Activated CD4-positive, alpha-beta T cell treated with anti-CD3 and anti-CD28 coated beads, Interleukin-2, amount 50 U/mL, for 16 hours (primary cell): Measurements from ENCODE around the gene LTA.
"Not testable (repeated sequence)": the region's sequence is repeated elsewhere in the genome, so short reads cannot be mapped to it uniquely, and the experiment has no call there.

Experiments
- DNase-seq: peaks from one replicate; pipeline ENCODE4 v3.0.0-alpha.2; 2020

The LTA gene

DNA sequence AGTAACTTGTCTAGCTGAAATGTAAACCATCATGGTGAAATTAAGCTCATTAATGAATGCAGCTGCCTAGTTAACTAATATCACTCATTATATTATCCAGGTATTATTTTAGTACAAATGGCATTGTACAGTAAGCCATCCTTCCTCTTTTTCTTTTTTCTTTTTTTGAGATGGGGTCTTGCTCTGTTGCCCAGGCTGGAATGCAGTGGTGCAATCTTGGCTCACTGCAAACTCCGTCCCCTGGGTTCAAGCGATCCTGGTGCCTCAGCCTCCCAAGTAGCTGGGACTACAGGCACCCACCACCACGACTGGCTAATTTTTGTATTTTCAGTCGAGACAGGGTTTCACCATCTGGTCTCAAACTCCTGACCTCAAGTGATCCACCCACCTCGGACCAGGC lies 18.6 kb downstream of the LTA start:
- not testable (repeated sequence) for DNase-seq

GRCh38 chr6:31592396-31592771 lies 20.3 kb downstream of the LTA start:
- no peak for DNase-seq

DNA sequence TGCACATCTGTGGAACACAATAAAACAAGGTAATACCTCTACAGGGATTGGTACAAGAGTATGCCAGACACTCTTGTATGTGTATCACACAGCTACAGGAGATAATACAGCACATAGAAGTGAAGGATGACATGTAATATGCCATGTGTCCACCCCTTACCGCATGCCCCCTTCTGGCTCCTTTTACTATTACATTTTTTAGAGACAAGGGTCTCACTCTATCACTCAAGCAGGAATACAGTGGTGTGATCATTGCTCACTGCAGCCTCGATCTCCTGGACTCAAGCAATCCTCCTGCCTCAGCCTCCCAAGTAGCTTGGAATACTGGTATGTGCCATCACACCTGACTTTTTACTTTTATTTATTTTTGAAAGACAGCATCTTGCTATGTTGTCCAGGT lies 24.9 kb downstream of the LTA start:
- peak; percentile 73 for DNase-seq

- DNase-seq, result peak; percentile 45
These were observed 35.2 kb downstream of the LTA start for GRCh38 chr6:31607317-31607716.

DNA sequence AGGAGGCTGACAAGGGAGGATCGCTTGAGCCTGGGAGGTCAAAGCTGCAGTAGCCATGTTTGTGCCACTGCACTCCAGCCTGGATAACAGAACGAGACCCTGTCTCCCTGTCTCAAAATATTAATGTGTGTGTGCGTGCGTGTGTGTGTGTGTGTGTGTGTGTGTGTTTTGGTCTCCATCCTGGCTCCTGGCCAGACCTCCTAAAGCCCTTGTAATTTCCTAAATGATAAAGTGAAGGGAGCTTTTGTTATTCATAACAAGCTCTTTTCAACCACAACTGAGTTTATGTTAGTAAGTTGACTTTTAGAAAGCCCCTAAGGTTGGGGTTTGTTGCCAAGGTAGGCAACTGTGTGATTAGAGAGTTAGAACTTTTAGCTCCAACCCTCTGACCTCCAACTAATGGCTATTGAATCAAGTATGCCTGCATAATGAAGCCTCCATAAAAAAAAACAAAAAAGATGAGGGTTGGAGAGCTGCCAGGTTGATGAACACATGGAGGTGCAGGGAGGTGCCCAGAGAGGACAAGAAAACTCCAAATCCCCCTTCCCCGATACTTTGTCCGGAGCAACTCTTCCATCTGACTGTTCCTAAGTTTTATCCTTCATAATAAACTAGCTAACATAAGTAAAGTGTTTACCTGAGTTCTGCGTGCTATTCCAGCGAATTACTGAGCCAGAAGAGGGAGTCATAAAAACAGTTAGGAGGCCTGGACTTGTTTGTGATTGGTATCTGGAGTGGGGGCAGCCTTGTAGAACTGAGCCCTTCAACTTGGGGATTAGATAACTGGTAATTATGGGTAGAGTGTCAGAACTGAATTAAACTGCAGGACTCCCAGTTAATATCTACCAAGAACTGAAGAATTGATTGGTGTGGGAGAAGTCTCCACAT lies 37.7 kb downstream of the LTA start:
- no peak for DNase-seq

DNA sequence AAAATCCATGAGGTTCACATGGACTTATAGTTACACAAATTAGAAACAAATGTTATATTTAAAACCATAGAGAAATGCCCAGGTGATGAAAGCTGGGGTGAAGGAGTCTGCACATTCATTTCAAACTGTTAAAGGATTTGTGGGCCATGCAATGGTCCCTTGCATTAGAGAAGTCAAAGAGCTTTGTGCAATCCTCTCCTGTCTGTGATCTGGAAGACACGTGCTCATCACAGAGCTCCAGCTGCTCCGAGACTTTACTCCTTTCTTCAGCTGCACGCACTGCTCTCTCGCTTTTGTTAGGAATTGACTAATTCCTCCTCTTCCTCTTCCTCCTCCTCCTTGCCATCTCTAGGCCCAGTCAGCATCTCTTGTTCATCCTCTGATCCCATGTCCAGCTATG lies 38.9 kb downstream of the LTA start:
- DNase-seq, result no peak

DNA sequence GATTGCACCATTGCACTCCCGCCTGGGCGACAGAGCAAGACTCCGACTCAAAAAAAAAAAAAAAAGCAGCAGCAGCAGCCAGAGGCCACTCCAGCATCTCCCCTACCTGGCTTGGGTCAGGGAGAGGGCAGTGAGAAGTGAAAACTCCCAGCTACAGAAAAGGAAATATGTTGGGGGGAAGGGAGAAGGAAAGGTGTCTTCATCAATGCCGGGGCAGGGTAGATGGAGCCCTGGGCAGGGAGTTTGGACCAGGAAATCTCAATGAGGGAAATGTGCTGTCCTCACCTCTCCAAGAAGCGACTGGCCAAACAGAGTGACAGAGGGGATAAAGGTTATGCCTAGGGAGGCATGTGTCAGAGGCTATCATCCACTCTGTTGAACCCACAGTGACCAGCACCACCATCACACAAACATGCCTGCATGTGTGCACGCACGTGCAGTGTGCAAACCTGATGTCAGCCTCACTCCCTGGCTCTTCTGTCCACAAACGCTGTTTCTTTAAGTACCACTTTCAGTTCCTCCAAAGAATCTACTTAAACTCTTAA lies 42.1 kb downstream of the LTA start:
- DNase-seq, result no peak

DNA sequence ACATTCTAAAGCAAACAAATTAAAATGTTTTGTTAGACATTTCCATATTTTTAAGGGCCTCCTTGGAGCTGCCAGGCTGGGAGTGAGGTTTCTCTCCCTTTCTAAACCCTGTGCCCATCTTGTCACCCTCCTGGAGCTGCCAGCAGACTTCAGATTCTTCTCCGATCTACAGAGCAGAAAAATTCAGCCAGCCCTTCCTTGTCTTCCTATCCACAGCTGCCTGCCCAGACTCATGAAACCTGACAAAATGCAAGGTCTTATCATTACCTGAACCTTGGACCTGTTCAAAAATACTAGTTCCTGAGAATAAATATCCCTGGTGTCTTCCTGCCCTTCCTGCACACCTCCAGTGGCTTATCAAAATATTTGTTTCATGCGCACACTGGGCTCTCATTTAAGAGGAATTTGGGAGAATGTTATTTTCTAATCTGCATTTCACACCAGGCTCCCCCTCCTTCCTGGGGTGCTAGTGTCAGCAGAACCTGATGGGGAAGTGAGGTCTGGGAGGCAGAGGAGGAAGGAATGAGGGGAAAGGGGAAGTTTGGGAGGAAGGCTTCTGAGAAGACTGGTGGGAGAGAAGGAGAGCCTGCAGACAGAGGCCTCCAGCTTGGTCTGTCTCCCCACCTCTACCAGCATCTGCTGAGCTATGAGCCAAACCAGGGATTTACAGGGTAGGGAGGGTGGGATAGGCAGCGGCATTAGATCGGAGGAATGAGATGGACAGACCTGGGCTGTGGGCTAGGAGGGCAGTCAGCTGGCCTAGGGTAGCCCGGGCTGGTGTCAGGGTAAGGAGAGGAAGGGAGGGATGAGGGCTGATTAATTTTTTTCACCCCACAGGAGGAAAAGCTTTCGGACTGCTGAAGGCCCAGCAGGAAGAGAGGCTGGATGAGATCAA lies 42.8 kb downstream of the LTA start, which contains the start of gene AIF1:
AIF1 (plus strand) TSS at position 551 of the 895 bp plus-strand sequence; CDS start at position 647, 96 bp downstream.
- DNase-seq, result no peak

DNA sequence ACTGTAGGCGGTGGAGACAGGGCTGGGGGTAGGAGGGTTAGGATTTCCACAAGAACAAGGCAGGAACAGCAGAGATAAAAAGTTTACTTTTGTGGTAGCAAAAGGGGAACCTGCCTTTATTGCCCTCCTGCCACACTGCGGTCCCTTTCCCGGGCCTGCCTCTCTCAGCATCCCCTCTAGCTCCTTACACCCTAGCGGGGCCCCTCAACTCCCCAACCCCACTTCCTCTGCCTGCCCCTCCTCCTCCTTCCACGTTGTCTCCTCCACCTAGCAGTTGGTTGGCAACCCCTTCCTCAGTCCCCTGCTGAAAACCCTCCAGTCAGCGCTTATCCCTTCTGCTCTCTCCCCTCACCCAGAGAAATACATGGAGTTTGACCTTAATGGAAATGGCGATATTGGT lies 43.7 kb downstream of the LTA start:
- peak; percentile 39 for DNase-seq

DNA sequence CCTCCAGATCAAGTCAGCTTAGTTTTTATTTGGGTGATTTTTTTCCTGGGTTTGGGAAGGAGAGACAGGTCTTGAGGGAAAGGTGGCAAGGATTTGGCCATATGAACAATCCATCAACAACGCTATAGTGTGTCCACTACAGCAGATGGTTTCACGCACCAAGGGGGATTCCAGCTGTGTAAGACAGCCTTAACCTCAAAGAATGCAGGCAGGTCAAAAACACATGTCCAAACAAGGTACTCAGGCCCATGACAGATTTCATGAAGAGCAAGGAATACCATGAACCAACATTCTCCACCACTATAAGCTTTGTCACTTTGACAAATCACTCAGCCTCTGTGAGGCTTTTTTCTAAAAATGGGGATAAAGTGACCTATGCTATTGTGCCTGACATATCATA lies 44.9 kb downstream of the LTA start:
- no peak for DNase-seq

DNA sequence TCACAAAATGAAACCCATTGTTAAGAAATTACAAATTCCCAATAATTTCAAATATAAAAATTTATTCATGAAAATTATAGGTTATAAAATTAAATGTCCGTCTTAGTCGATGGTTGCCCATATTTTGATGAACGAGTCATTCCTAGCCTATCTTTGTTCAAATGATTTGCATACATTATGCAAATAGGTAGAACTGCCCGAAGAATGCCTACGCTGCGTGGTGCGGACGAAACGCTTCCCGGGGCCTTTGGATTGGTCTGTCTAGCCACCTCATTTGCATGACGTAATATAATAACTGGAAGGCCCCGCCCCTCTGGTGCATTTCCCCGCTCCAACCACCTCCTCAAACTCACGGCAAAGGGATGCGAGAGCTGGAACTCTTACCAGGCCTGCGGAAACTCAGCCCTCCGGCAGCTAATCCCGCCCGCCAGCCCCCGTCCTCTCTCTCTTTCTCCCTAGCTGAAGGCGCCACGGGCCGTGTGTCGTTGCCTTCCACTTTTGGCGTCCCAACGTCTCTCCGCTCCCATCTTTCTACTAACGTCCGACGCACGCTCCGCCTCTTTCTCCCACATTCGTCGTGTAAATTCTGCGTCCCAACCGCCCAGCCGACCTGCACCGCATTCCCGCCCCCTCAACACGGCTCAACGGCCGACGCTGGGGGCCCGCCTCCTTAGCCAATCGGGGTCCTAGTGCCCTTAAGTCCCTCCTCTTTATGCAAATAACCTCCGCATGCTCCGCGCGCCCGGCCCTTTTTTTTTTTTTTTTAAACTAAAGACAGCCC lies 47.9 kb downstream of the LTA start:
- DNase-seq, result peak; percentile 99

GRCh38 chr6:31620586-31621319 lies 48.7 kb downstream of the LTA start, which contains the start of gene PRRC2A:
Gene PRRC2A (plus strand): TSS chr6:31620715. CDS start chr6:31622790, 2,075 bp downstream.
- peak; percentile 80 for DNase-seq

DNA sequence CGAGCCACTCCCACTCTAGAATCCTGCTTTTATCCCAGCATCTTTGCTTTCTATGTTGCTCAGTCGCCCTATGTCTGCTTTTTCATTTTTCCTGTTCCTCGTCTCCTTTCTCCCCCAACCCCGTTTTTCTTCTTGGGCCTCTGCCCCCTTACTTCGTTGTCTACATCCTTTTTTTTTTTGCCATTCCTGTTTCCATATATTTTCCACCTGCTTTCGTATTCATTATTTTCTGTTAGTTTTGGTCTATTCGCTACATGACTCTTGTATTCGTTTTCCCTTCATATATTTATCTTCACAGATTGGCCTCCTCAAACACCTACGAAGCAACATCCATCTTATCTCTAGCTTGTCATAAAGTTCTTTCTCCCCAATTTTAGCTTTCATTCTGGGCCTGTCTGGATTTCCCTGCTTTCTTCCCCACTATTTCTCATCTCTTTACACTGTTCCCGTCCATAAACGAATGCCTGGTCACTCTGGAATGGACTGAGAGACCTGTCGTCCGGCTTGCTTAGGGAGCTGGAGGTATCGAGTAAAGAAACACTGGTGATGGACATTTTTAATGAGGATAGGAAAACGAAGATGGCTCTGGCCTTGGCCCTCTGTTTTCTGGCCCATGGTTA lies 49.3 kb downstream of the LTA start:
- no peak for DNase-seq

GRCh38 chr6:31621991-31622390 lies 49.9 kb downstream of the LTA start:
- DNase-seq, result no peak

DNA sequence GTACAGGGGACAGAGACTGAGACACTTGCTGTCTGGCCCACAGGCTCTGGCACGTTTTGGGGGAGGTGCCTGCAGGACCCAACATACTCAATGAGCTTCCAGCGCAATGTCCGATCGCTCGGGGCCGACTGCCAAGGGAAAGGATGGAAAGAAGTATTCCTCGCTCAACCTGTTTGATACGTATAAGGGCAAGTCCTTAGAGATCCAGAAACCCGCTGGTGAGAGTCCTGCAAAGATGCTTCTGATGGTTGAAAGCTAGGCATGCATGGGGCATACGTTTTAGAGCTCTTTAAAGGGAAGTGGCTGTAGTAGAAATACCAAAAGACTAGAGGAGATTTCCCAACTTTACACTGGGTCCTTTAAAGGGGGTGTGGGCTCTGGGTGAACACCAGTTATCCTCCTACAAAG lies 50.6 kb downstream of the LTA start:
- no peak for DNase-seq
